ENCODE data around the gene CDK5RAP3.

CDK5RAP3 gene

DNA sequence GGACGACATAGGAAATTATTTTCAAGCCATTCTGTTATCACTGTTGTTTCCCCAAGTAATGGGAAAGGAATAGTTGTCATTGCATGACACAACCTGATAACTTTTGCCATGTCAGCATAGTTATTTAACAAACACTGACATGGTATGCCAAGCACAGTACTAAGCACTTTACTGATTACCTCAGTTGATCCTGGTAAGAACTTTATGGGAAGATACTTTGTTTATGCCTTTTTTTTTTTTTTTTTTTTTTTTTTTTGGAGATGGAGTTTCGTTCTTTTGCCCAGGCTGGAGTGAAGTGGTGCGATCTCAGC, 45.3 kb upstream of the CDK5RAP3 start:
- Histone ChIP-seq H3K27ac (ENCODE audit: extremely low read depth, low read depth, low read length) (no peak overlapping the region), H3K9me3 (ENCODE audit: control insufficient read depth, insufficient read depth, low read depth, low read length) (no peaks in the 10 kb centered on the region), H3K36me3 (ENCODE audit: control insufficient read depth in 2 of 2, insufficient read depth in 1 of 2, low read length in 2 of 2) (peaks cover 41 to 75% of the 10 kb centered on the region in 2 experiments; a peak in 2 of 3 replicates), H3K4me1 (ENCODE audit: control insufficient read depth, insufficient read depth, low read length) (no peaks in the 10 kb centered on the region), H3K4me3 (ENCODE audit: low read depth, low read length) (no peak overlapping the region)
- POLR2A ChIA-PET, result interaction anchor here (0.7 kb wide), 1 partner anchor 23 kb away, joined by 4 read pairs; no protein-coding TSS in a partner anchor
- TF ChIP-seq ZNF623 (tag by site-specific recombination; IDR thresholded peaks at IDR 0.05), result no peak
- TF ChIP-seq ZNF768 (tag by site-specific recombination; IDR thresholded peaks at IDR 0.05), result no peak
- TF ChIP-seq ZBTB17 (tag by site-specific recombination; IDR thresholded peaks at IDR 0.05), result no peak
- TF ChIP-seq ZBTB11 (tag by site-specific recombination; conservative IDR thresholded peaks at IDR 0.05; ENCODE audit: low read depth), result no peak
- TF ChIP-seq, protein P1, sequence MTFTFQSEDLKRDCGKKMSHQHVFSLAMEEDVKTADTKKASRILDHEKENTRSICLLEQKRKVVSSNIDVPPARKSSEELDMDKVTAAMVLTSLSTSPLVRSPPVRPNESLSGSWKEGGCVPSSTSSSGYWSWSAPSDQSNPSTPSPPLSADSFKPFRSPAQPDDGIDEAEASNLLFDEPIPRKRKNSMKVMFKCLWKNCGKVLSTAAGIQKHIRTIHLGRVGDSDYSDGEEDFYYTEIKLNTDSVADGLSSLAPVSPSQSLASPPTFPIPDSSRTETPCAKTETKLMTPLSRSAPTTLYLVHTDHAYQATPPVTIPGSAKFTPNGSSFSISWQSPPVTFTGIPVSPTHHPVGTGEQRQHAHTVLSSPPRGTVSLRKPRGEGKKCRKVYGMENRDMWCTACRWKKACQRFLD (tag by site-specific recombination; IDR thresholded peaks at IDR 0.05), result no peak
- no peak for TF ChIP-seq KLF1 (tag by site-specific recombination; IDR thresholded peaks at IDR 0.05)
- TF ChIP-seq ZNF248 (tag by site-specific recombination; IDR thresholded peaks at IDR 0.05), result no peak
- TF ChIP-seq ZNF24 (tag by site-specific recombination; IDR thresholded peaks at IDR 0.05), result no peak
- no peak for TF ChIP-seq ZBTB8A (tag by site-specific recombination; IDR thresholded peaks at IDR 0.05)
- CTCF ChIA-PET, result interaction anchor here (1.0 to 1.3 kb wide), 3 partner anchors 16 to 92 kb away, joined by 3 to 5 read pairs (median 4); partner anchors contain the start of gene PNPO

- Histone ChIP-seq H3K27ac (ENCODE audit: extremely low read depth, low read depth, low read length) (no peak overlapping the region), H3K9me3 (ENCODE audit: control insufficient read depth, insufficient read depth, low read depth, low read length) (no peaks in the 10 kb centered on the region), H3K4me3 (ENCODE audit: low read depth, low read length) (no peak overlapping the region), H3K36me3 (ENCODE audit: control insufficient read depth in 2 of 2, insufficient read depth in 1 of 2, low read length in 2 of 2) (peaks cover 31 to 68% of the 10 kb centered on the region in 2 experiments; a peak in 2 of 3 replicates), H3K4me1 (ENCODE audit: control insufficient read depth, insufficient read depth, low read length) (no peaks in the 10 kb centered on the region)
- CTCF ChIA-PET, result interaction anchor here (0.6 to 0.9 kb wide), 3 partner anchors 18 to 44 kb away, joined by 4 read pairs; no protein-coding TSS in a partner anchor
- POLR2A ChIA-PET, result interaction anchor here (1.2 kb wide), 1 partner anchor 32 kb away, joined by 3 read pairs; the partner anchor contains the start of gene SP2
- TF ChIP-seq GLI4 (tag by site-specific recombination; IDR thresholded peaks at IDR 0.05) (no peak), ZNF521 (tag by site-specific recombination; IDR thresholded peaks at IDR 0.05) (no peak), BCL11A (tag by site-specific recombination; IDR thresholded peaks at IDR 0.05; ENCODE audit: low read depth) (no peak), ZSCAN30 (tag by site-specific recombination; IDR thresholded peaks at IDR 0.05) (no peak), ZNF239 (tag by site-specific recombination; IDR thresholded peaks at IDR 0.05) (no peak), ZNF416 (tag by site-specific recombination; IDR thresholded peaks at IDR 0.05) (no peak), ZSCAN16 (tag by site-specific recombination; IDR thresholded peaks at IDR 0.05) (no peak), ZNF600 (tag by site-specific recombination; IDR thresholded peaks at IDR 0.05) (no peak)
- TF ChIP-seq, protein P2, sequence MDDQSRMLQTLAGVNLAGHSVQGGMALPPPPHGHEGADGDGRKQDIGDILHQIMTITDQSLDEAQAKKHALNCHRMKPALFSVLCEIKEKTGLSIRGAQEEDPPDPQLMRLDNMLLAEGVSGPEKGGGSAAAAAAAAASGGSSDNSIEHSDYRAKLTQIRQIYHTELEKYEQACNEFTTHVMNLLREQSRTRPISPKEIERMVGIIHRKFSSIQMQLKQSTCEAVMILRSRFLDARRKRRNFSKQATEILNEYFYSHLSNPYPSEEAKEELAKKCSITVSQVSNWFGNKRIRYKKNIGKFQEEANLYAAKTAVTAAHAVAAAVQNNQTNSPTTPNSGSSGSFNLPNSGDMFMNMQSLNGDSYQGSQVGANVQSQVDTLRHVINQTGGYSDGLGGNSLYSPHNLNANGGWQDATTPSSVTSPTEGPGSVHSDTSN (CRISPR knock-in tag; IDR thresholded peaks at IDR 0.05), result no peak
Measured at GRCh38 chr17:47927821-47928400, 43.0 kb upstream of the CDK5RAP3 start.
